Prostate gland (tissue), 2 donors: ENCODE measurements around the gene AKAP8L. TPM values are rescaled to one million over a fixed set of nuclear protein-coding genes. Genes with fewer than 3 reads are reported as not detected.
A peak's percentile ranks its signal among the peaks of the same experiment; 100 is the strongest.

Experiments
- DNase-seq: peaks from one replicate; pipeline ENCODE4 v3.0.0-alpha.2; 2019; ENCODE audit warnings: low spot score
- H3K27ac ChIP-seq, 2 donors: fragments of 200-600 bp; sonication (generic); 2 replicates each; pipeline ENCODE4 v1.5.1; 2017 to 2019
- H3K27me3 ChIP-seq: fragments of 200-600 bp; sonication (generic); replicated peaks from 2 replicates; pipeline ENCODE4 v1.5.1; 2019; ENCODE audit not compliant: insufficient read depth
- H3K36me3 ChIP-seq, 2 donors: fragments of 200-600 bp; sonication (generic); 1 replicate in 1 of 2; 2 replicates in 1 of 2; pipeline versions ENCODE4 v1.5.1 to v1.8.1; 2017 to 2019
- H3K4me1 ChIP-seq: fragments of 200-600 bp; sonication (generic); replicated peaks from 2 replicates; pipeline ENCODE4 v1.5.1; 2019
- H3K4me3 ChIP-seq, 2 donors: fragments of 200-600 bp; sonication (generic); 2 replicates each; pipeline ENCODE4 v1.5.1; 2017 to 2019
- H3K9me3 ChIP-seq: fragments of 200-600 bp; sonication (generic); 2 replicates; pipeline ENCODE4 v1.5.1; 2017
- POLR2A ChIP-seq: fragments of 450-650 bp; IDR thresholded peaks from one replicate; pipeline ENCODE4 v1.6.1; 2016; ENCODE audit warnings: antibody characterized with exemption, mild to moderate bottlenecking
- POLR2AphosphoS5 ChIP-seq: sonication (generic); formaldehyde crosslinking; IDR thresholded peaks from one replicate; pipeline ENCODE4 v1.6.1; 2017; ENCODE audit warnings: antibody characterized with exemption
- WGBS: methylation state at CpG from one replicate; pipeline ENCODE4 v1.1.5; 2018; 5-methylcytosine and 5-hydroxymethylcytosine counted together
- intact Hi-C: fragments of 100-400 bp; cut with DNase I; formaldehyde crosslinking; loops from one replicate; pipeline ENCODE4 v1.14.2; 2022
- total RNA-seq, 2 donors: library from RNA; depleted of rRNA; stranded (reverse); fragments of >200 nt; gene quantifications; one replicate each; pipeline ENCODE4 v1.1.0, GENCODE V29; 2016
- TF ChIP-seq, protein P1 (sequence below), 4 experiments: fragments of 200-600 bp in 2 of 4; fragments of 450-650 bp in 2 of 4; sonication (generic) in 2 of 4; IDR thresholded peaks; 1 replicate in 3 of 4; 2 replicates in 1 of 4; pipeline ENCODE4 v1.5.1; 2016 to 2019; ENCODE audit warnings: antibody characterized with exemption in 4 of 4, mild to moderate bottlenecking in 2 of 4, moderate library complexity in 2 of 4

AKAP8L gene
- total RNA-seq, 2 donors from 2014 or later, result 107 to 269 TPM

DNA sequence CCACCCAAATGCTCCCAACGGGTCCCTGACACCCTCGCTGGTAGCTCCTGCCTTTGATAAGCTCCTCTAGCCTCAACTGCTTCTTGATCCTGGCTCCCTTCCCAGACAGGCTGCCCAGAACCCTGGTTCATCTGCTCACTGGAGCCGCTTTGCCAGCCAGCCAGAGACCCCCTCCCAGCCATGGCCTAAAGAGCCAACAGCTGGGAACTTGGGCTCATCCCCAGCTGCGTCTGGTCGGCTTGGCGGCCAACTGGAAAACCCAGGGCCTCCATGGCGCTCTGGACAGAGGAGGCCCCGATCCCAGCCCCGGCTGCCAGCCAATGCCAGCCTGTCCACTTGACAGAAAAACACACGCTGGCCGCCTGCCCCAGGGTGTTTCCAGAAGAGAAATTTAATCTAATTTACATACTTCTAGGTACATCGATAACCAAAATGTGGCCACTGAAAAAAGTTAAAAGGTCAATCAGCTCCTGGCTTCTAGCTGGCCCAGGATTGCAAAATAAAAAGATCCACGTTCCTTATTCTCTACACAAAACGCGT, 3.0 kb upstream of the AKAP8L start:
- Histone ChIP-seq H3K27me3 (no peaks in the 10 kb centered on the region), H3K4me1 (peaks cover 23% of the 10 kb centered on the region), H3K36me3 (peaks cover 6 to 13% of the 10 kb centered on the region in 2 donors), H3K4me3 (no peak overlapping the region), H3K9me3 (no peaks in the 10 kb centered on the region), H3K27ac (peak overlapping the region; percentile 65 to 80)
- DNase-seq, result peak; percentile 45
- TF ChIP-seq POLR2AphosphoS5 (no peak), POLR2A (no peak)
- TF ChIP-seq, protein P1, sequence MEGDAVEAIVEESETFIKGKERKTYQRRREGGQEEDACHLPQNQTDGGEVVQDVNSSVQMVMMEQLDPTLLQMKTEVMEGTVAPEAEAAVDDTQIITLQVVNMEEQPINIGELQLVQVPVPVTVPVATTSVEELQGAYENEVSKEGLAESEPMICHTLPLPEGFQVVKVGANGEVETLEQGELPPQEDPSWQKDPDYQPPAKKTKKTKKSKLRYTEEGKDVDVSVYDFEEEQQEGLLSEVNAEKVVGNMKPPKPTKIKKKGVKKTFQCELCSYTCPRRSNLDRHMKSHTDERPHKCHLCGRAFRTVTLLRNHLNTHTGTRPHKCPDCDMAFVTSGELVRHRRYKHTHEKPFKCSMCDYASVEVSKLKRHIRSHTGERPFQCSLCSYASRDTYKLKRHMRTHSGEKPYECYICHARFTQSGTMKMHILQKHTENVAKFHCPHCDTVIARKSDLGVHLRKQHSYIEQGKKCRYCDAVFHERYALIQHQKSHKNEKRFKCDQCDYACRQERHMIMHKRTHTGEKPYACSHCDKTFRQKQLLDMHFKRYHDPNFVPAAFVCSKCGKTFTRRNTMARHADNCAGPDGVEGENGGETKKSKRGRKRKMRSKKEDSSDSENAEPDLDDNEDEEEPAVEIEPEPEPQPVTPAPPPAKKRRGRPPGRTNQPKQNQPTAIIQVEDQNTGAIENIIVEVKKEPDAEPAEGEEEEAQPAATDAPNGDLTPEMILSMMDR (IDR thresholded peaks at IDR 0.05), result no peak
- intact Hi-C loops, result no loop called here
- 39% methylated on average over 15 of the region's 15 CpGs for WGBS

DNA sequence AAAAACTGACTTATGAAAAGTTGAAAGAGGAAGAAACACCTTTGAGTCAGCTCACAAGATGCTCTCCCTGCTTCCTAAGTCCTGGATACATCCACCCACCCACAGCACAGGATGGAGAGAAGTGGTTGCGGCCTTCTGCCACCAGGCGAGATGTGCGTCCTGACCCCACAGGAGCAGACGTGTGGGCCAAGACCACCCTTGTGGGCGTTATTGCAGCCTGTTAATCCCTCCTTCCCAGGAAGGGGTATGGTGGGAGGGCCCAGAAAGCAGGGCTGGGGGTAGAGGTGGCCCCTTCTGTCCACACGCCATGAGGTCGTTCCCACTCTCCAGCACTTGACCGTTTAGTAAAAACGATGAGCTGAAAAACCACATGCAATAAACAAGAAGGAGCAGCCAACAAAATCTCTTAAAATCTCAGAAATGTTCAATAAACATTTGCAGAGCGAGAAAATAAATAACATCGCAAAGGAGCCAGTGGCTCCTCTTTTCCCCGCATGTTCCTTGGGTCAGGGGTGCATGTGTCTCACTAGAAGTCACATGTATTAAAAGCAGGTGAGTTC, 2.4 kb upstream of the AKAP8L start:
- H3K4me3 ChIP-seq, result no peak overlapping the region
- WGBS, result 42% methylated on average over 12 of the region's 12 CpGs
- intact Hi-C loops, result no loop called here
- DNase-seq, result no peak
- peak; percentile 40 for TF ChIP-seq POLR2AphosphoS5
- no peak for TF ChIP-seq POLR2A
- peak overlapping the region; percentile 65 to 80 for H3K27ac ChIP-seq
- peaks cover 25% of the 10 kb centered on the region for H3K4me1 ChIP-seq
- H3K36me3 ChIP-seq, result peaks cover 6 to 13% of the 10 kb centered on the region in 2 donors
- H3K9me3 ChIP-seq, result no peaks in the 10 kb centered on the region
- H3K27me3 ChIP-seq, result no peaks in the 10 kb centered on the region

DNA sequence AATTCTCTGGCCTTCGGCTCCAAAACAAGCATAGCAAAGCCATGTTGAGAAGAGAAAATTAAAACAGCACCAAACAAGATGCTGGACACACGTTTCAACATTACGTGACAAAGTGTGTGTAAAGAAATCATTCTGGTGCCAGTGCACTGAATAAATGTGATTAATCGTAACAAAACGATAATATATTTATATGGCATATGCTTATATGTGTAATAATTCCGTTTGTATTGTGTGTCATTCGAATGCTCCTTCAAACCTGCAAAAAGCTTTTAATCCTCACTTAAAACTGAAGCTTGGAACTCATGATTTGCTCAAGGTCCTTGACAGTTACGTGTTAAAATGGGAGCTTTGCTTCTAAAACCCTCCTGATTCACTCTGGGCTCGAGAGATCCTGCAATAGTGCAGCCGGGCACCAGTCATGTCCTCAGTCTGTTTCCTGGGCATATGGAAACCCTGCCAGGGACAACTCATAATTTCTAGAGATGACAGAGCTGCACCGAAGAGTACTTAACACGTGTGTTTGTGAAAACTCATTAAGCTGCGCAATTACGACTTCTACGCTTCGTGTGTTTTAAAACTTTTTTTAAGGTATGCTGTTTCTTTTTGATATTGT, 731 bp upstream of the AKAP8L start:
- H3K27me3 ChIP-seq, result no peaks in the 10 kb centered on the region
- peak overlapping the region; percentile 92 to 97 for H3K4me3 ChIP-seq
- intact Hi-C loops, result loop anchor here (5.0 kb wide), 2 partner anchors 37 to 87 kb away; partner anchors contain the start of gene BRD4
- no peak for DNase-seq
- WGBS, result 15% methylated on average over 16 of the region's 16 CpGs
- peak overlapping the region in 1 of 2 donors; percentile 40 for H3K27ac ChIP-seq
- H3K4me1 ChIP-seq, result peaks cover 28% of the 10 kb centered on the region
- peaks cover 0 to 9% of the 10 kb centered on the region in 2 donors for H3K36me3 ChIP-seq
- TF ChIP-seq POLR2A, result no peak
- TF ChIP-seq, protein P1 (IDR thresholded peaks at IDR 0.05), result no peak
- H3K9me3 ChIP-seq, result no peaks in the 10 kb centered on the region

DNA sequence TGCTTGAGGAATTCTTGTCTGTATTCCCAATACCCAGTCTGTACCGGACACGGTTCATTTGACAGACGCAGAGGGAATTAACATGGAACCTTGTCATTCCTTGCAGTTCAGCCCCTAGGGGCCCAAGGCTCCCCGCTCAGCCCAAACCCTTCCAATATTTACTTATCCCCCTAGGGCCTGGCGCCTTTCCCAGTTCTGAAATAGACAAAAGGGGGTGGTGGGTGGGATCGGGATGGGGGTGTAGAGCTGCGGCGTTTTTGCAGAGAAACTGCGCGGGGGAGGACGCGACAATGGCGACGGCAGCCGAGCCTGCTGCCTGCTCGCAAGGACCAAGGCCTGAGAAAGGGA, 583 bp downstream of the AKAP8L start:
- intact Hi-C loops, result loop anchor here (5.0 kb wide), 2 partner anchors 36 to 86 kb away; partner anchors contain the start of gene BRD4
- H3K36me3 ChIP-seq, result peaks cover 0 to under 1% of the 10 kb centered on the region in 2 donors
- H3K27me3 ChIP-seq, result no peaks in the 10 kb centered on the region
- TF ChIP-seq, protein P1 (IDR thresholded peaks at IDR 0.05), result no peak
- no peak for TF ChIP-seq POLR2AphosphoS5
- no peak for TF ChIP-seq POLR2A
- DNase-seq, result no peak
- WGBS, result 2% methylated on average over 16 of the region's 16 CpGs
- H3K9me3 ChIP-seq, result no peaks in the 10 kb centered on the region
- peaks cover 29% of the 10 kb centered on the region for H3K4me1 ChIP-seq
- H3K27ac ChIP-seq, result peak overlapping the region; percentile 83 to 85
- H3K4me3 ChIP-seq, result peak overlapping the region; percentile 92 to 97

DNA sequence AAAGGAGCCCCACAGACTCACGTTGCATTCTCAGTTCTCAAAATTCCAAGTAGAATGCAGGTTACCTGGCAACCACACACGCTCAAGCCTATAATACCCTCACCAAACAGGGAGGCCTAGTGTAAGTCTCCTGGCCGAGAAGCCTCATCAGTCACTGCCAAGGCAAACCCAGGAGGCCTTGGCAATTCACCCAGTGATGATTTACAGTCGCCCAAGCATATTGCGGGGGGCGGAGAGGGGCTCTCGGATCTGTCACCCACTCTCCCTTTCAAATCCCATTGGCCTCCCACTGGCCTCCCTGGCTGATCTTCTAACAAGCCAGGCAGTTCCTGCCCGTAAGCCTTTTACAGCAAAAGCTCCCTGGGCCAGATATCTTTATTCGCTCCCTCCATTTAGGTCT, 1.1 kb downstream of the AKAP8L start:
- no peaks in the 10 kb centered on the region for H3K9me3 ChIP-seq
- H3K36me3 ChIP-seq, result no peaks in the 10 kb centered on the region
- under 1% methylated on average over 9 of the region's 9 CpGs for WGBS
- no peak for DNase-seq
- peak overlapping the region; percentile 92 to 97 for H3K4me3 ChIP-seq
- no peaks in the 10 kb centered on the region for H3K27me3 ChIP-seq
- peak; percentile 17 for TF ChIP-seq POLR2AphosphoS5
- TF ChIP-seq, protein P1 (IDR thresholded peaks at IDR 0.05), result no peak
- H3K27ac ChIP-seq, result peak overlapping the region; percentile 83 to 85
- intact Hi-C loops, result loop anchor here (5.0 kb wide), 2 partner anchors 35 to 85 kb away; partner anchors contain the start of gene BRD4
- H3K4me1 ChIP-seq, result peaks cover 30% of the 10 kb centered on the region
